Tibial nerve (tissue), 4 donors: ENCODE data around the gene CYS1. TPM values are rescaled to one million over a fixed set of nuclear protein-coding genes. Genes with fewer than 3 reads are reported as not detected.

Experiments
- DNase-seq, 2 donors: peaks; one replicate each; pipeline ENCODE4 v3.0.0-alpha.2; 2019; ENCODE audit warnings: low spot score in 2 of 2
- H3K27ac ChIP-seq, 4 donors: fragments of 200-600 bp; sonication (generic) in 3 of 4; one replicate each; pipeline ENCODE4 v1.5.1; 2017 to 2019; ENCODE audit warnings: mild to moderate bottlenecking in 1 of 4
- H3K27me3 ChIP-seq, 2 donors: fragments of 200-600 bp; sonication (generic) in 1 of 2; one replicate each; pipeline versions ENCODE4 v1.5.1 to v1.6.0; 2017 to 2019
- H3K36me3 ChIP-seq, 3 donors: fragments of 200-600 bp; sonication (generic); one replicate each; pipeline ENCODE4 v1.5.1; 2018 to 2019
- H3K4me1 ChIP-seq, 4 donors: fragments of 200-600 bp; sonication (generic) in 3 of 4; one replicate each; pipeline ENCODE4 v1.5.1; 2017 to 2019
- H3K4me3 ChIP-seq, 4 donors: fragments of 200-600 bp; sonication (generic) in 3 of 4; one replicate each; pipeline ENCODE4 v1.5.1; 2017 to 2019; ENCODE audit warnings: mild to moderate bottlenecking in 1 of 4, moderate library complexity in 1 of 4
- H3K9me3 ChIP-seq, 4 donors: fragments of 200-600 bp; sonication (generic) in 3 of 4; one replicate each; pipeline ENCODE4 v1.5.1; 2017 to 2019
- EP300 ChIP-seq, 2 donors: sonication (generic); formaldehyde crosslinking; IDR thresholded peaks; one replicate each; pipeline ENCODE4 v1.6.1; 2017; ENCODE audit warnings: antibody characterized with exemption in 2 of 2, mild to moderate bottlenecking in 1 of 2
- POLR2A ChIP-seq, 2 donors: fragments of 450-650 bp; IDR thresholded peaks; one replicate each; pipeline ENCODE4 v1.6.1; 2017; ENCODE audit warnings: antibody characterized with exemption in 2 of 2, mild to moderate bottlenecking in 2 of 2, moderate library complexity in 2 of 2
- WGBS, 2 donors: methylation state at CpG; one replicate each; pipeline ENCODE4 v1.1.5; 2018; 5-methylcytosine and 5-hydroxymethylcytosine counted together
- total RNA-seq, 4 donors: library from RNA; depleted of rRNA; stranded (reverse); fragments of >200 nt; gene quantifications; one replicate each; pipeline ENCODE4 v1.1.0, GENCODE V29; 2016
- TF ChIP-seq, protein P1 (sequence below), 5 experiments: fragments of 200-600 bp in 3 of 5; fragments of 450-650 bp in 2 of 5; sonication (generic) in 3 of 5; IDR thresholded peaks; one replicate each; pipeline ENCODE4 v1.5.1; 2016 to 2019; ENCODE audit warnings: antibody characterized with exemption in 5 of 5, mild to moderate bottlenecking in 3 of 5, moderate library complexity in 2 of 5

The CYS1 gene
- total RNA-seq, 4 donors from 2014 or later, result 2.7 to 17.5 (median 10.9) TPM

DNA sequence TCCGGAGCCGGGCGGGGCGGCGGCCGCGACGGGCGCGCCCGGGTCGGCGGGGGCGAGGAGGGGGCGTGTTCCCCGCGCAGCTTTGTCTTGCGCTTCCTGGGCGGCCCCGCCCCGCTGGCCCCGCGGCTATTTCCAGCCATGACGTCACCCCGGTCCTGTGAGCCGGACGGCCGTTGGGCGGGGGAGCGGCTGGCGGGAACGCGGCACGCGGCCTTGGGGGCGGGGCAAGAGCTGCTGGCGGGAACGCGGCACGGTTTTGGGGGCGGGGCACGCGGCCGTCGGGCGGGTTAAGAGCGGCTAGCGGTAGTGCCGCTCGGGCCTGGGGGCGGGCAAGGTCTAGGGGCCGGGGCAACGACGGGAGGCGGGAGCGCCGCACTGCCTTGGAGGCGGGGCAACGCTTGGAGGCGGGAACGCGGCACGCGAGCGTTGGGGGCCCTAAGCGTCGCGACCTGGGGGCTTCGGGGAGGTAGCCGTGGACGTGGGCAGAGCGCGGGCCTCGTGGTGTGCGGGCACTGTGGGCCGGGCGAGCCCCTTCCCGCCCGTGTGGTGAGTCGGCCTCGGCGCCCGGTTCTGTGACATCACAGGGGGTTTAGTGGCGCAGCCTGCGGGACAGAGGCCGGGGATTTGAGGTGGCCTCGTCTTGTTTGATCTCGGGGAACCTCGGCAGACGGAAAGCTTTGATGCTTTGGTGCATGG, 36.2 kb downstream of the CYS1 start:
- peak; percentile 97 to 98 for DNase-seq
- H3K27ac ChIP-seq, result peak overlapping the region; percentile 93 to 99 (median 99)
- H3K27me3 ChIP-seq, result no peaks in the 10 kb centered on the region
- TF ChIP-seq, protein P1, sequence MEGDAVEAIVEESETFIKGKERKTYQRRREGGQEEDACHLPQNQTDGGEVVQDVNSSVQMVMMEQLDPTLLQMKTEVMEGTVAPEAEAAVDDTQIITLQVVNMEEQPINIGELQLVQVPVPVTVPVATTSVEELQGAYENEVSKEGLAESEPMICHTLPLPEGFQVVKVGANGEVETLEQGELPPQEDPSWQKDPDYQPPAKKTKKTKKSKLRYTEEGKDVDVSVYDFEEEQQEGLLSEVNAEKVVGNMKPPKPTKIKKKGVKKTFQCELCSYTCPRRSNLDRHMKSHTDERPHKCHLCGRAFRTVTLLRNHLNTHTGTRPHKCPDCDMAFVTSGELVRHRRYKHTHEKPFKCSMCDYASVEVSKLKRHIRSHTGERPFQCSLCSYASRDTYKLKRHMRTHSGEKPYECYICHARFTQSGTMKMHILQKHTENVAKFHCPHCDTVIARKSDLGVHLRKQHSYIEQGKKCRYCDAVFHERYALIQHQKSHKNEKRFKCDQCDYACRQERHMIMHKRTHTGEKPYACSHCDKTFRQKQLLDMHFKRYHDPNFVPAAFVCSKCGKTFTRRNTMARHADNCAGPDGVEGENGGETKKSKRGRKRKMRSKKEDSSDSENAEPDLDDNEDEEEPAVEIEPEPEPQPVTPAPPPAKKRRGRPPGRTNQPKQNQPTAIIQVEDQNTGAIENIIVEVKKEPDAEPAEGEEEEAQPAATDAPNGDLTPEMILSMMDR (IDR thresholded peaks at IDR 0.05), result no peak
- peak in 1 of 2 donors; percentile 52 for TF ChIP-seq POLR2A (IDR thresholded peaks at IDR 0.05)
- peak in 1 of 2 donors; percentile 69 for TF ChIP-seq EP300 (IDR thresholded peaks at IDR 0.05)
- peaks cover 0 to 30% (median 0%) of the 10 kb centered on the region in 3 donors for H3K36me3 ChIP-seq
- no peaks in the 10 kb centered on the region for H3K9me3 ChIP-seq
- H3K4me3 ChIP-seq, result peak overlapping the region; percentile 63 to 80 (median 72)
- 5 to 8% methylated on average over 33 to 52 of the region's 90 CpGs for WGBS, 2 donors
- peaks cover 0 to 72% (median 24%) of the 10 kb centered on the region in 4 donors for H3K4me1 ChIP-seq

DNA sequence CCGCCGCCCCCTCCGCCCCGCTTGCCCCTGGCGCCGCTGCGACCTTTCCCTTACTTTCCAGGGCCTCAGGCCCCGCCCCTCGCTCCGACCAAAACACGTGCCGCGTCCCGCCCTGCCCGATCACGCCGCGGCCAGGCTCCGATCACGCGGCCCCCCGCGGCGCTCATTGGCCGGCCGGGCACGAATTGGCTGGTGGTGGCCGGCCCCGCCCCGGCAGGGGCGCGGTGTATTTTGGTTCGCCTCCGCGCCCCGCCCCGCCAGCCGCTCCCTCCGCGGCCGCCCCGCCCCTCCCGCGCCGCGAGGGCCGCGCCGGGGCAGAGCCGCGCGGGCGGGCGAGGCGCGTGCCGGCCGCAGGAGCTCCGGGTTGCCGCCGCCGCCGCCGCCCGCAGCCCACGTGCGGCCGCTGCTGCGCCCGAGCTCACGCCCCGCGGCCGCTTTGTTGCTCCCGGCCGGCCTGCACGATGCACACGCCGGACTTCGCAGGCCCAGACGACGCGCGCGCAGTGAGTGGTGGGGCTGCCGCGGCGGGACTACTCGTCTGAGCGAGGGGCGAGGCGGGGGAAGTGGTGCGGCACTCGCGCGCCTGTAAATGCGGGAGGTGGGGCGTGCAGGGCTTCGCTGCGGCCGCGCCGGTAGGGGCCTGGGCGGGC, 36.8 kb downstream of the CYS1 start, which contains the start of gene KLF11:
Gene KLF11, plus strand, starts transcription at position 295 of the 650 bp plus-strand sequence. Its CDS starts 167 bp downstream, at position 462.
- 1% methylated on average over 22 of the region's 104 CpGs; no CpG with 5 or more reads in 1 of the 2 donors for WGBS, 2 donors
- peak; percentile 21 to 77 for TF ChIP-seq EP300 (IDR thresholded peaks at IDR 0.05)
- peak; percentile 9 to 80 for TF ChIP-seq POLR2A (IDR thresholded peaks at IDR 0.05)
- TF ChIP-seq, protein P1 (IDR thresholded peaks at IDR 0.05), result peak in 1 of 5 experiments; percentile 42
- H3K4me3 ChIP-seq, result peak within 1 kb of the TSS; percentile 63 to 80 (median 72)
- H3K27me3 ChIP-seq, result no peaks in the 10 kb centered on the region
- peak; percentile 90 to 92 for DNase-seq
- H3K9me3 ChIP-seq, result no peaks in the 10 kb centered on the region
- peaks cover 0 to 27% (median 0%) of the 10 kb centered on the region in 3 donors for H3K36me3 ChIP-seq
- H3K27ac ChIP-seq, result peak within 1 kb of the TSS; percentile 93 to 99 (median 99)
- H3K4me1 ChIP-seq, result peaks cover 0 to 73% (median 22%) of the 10 kb centered on the region in 4 donors

DNA sequence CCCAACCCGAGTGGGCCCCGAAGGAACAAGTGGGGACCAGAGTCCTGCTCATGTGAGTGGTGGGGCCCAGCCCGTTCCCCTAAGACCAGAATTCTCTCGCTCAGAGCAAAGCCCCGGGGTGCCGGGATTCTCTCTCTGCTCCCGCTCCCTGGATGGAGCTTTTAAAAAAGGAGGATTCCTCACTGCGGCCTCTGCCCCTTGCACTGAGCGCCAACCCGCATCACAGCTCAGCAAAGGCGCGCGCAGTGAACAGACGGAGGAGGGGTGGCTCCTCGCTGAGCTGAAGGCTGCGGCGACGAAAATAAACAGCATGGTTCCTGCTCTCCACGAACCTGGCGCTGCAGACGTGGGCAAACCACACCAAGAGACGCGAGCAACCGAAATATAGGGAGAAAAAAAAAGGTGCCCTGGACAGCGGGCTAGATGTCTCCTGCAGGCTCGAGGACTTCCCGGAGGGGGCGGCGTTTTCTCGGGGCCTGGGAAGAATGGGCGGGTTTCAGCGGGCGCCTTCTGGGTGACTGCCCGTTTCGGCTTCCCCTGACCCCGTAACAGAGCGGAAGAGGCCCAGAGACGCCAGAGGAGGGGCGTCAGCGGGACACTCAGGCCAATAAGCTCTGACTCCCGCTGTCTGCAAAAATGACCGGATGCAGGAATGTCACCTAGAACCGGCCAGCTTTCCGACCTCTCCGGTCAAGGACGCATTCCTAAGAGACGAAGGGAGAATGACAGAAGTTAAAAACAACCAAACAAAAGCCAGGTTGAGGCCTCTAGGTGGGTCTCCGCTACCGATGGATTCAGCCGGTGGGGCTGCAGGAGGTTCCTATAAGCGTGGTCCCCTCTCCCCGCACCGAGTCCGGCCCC, 37.7 kb downstream of the CYS1 start:
- WGBS, 2 donors, result 8 to 10% methylated on average over 52 to 54 of the region's 54 CpGs
- Histone ChIP-seq H3K4me3 (peak overlapping the region; percentile 28 to 80 (median 53)), H3K27ac (peak overlapping the region; percentile 76 to 99 (median 90)), H3K27me3 (no peaks in the 10 kb centered on the region), H3K9me3 (no peaks in the 10 kb centered on the region), H3K4me1 (peaks cover 0 to 73% (median 19%) of the 10 kb centered on the region in 4 donors), H3K36me3 (peaks cover 0 to 18% (median 0%) of the 10 kb centered on the region in 3 donors)
- peak; percentile 50 to 64 for DNase-seq
- TF ChIP-seq, protein P1 (IDR thresholded peaks at IDR 0.05), result peak in 2 of 5 experiments; percentile 27 to 49
- TF ChIP-seq POLR2A (IDR thresholded peaks at IDR 0.05) (peak in 1 of 2 donors; percentile 25), EP300 (IDR thresholded peaks at IDR 0.05) (peak in 1 of 2 donors; percentile 54)

DNA sequence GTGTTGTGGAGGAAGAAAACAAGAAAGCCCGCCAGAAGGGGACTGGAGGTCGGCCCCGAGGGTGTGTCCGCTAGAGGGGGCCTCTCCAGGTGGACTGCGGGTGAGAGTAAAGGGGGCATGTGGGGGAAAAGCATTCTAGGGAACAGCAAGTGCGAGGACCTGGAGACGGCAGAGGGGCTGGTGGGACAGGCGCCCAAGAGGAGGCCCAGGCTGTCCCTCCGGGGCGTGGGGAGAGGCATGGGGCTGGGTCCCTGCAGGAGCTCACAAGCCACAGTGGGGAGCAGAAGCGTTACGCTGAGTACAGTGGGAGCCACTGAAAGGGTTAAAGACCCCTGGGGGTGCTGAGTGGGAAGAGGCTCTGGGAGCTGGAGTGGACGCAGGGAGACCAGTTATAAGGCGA, 38.5 kb downstream of the CYS1 start:
- H3K27ac ChIP-seq, result peak overlapping the region; percentile 76 to 99 (median 90)
- DNase-seq, result no peak
- TF ChIP-seq EP300 (IDR thresholded peaks at IDR 0.05) (no peak), POLR2A (IDR thresholded peaks at IDR 0.05) (no peak)
- TF ChIP-seq, protein P1 (IDR thresholded peaks at IDR 0.05), result no peak
- no peaks in the 10 kb centered on the region for H3K27me3 ChIP-seq
- no peak overlapping the region for H3K4me3 ChIP-seq
- WGBS, 2 donors, result 81 to 83% methylated on average over 14 of the region's 14 CpGs
- no peaks in the 10 kb centered on the region for H3K9me3 ChIP-seq
- peaks cover 0 to 73% (median 25%) of the 10 kb centered on the region in 4 donors for H3K4me1 ChIP-seq
- H3K36me3 ChIP-seq, result peaks cover 0 to 10% (median 0%) of the 10 kb centered on the region in 3 donors
